Endodermal cell (in vitro differentiated cells): ENCODE results near the gene NFAM1. TPM values are rescaled to one million over a fixed set of nuclear protein-coding genes. Genes with fewer than 3 reads are reported as not detected.

Experiments used
- DNase-seq: peaks from one replicate; pipeline ENCODE4 v3.0.0-alpha.2; 2017
- H3K27ac ChIP-seq: 2 replicates; pipeline ENCODE4 v1.5.1; 2013; ENCODE audit warnings: mild to moderate bottlenecking, low read depth, low read length, moderate library complexity
- H3K27me3 ChIP-seq: 2 replicates; pipeline ENCODE4 v1.6.1; 2013; ENCODE audit warnings: mild to moderate bottlenecking, low read length, moderate library complexity; ENCODE audit not compliant: insufficient read depth, control insufficient read depth, poor library complexity, severe bottlenecking
- H3K36me3 ChIP-seq: 2 replicates; pipeline ENCODE4 v1.7.0; 2013; ENCODE audit warnings: mild to moderate bottlenecking, low read length, moderate library complexity; ENCODE audit not compliant: control insufficient read depth, insufficient read depth
- H3K4me1 ChIP-seq: one replicate; pipeline ENCODE4 v1.7.0; 2013; ENCODE audit warnings: low read length; ENCODE audit not compliant: control insufficient read depth, insufficient read depth
- H3K4me3 ChIP-seq: 2 replicates; pipeline ENCODE4 v1.5.1; 2013; ENCODE audit warnings: mild to moderate bottlenecking, low read length, moderate library complexity
- H3K9ac ChIP-seq: 2 replicates; pipeline ENCODE4 v1.6.1; 2013; ENCODE audit warnings: mild to moderate bottlenecking, low read length, moderate library complexity; ENCODE audit not compliant: poor library complexity, severe bottlenecking; ENCODE audit errors: extremely low read depth
- H3K9me3 ChIP-seq: 2 replicates; pipeline ENCODE4 v1.6.1; 2013; ENCODE audit warnings: mild to moderate bottlenecking, low read length, moderate library complexity; ENCODE audit not compliant: control insufficient read depth
- H3K27ac Mint-ChIP-seq: 2 replicates; pipeline ENCODE4 v1.8.0; 2020; ENCODE audit warnings: mixed read lengths
- H3K27me3 Mint-ChIP-seq: 2 replicates; pipeline ENCODE4 v1.8.0; 2021; ENCODE audit warnings: mild to moderate bottlenecking, mixed read lengths; ENCODE audit not compliant: insufficient read depth
- H3K36me3 Mint-ChIP-seq: 2 replicates; pipeline ENCODE4 v1.8.0; 2020; ENCODE audit warnings: low read depth, mixed read lengths
- H3K4me1 Mint-ChIP-seq: 2 replicates; pipeline ENCODE4 v1.8.0; 2020; ENCODE audit warnings: mixed read lengths
- H3K4me3 Mint-ChIP-seq: 2 replicates; pipeline ENCODE4 v1.8.0; 2020; ENCODE audit warnings: mild to moderate bottlenecking, moderate library complexity, mixed read lengths
- H3K9me3 Mint-ChIP-seq: 2 replicates; pipeline ENCODE4 v1.8.0; 2020; ENCODE audit warnings: mild to moderate bottlenecking, mixed read lengths
- CTCF ChIP-seq: fragments of 200-600 bp; sonication (generic); conservative IDR thresholded peaks from 2 replicates; pipeline ENCODE4 v1.5.0; 2021; ENCODE audit warnings: antibody characterized with exemption, mild to moderate bottlenecking
- WGBS, 2 experiments: methylation state at CpG; one replicate each; pipeline versions ENCODE4 v1.1.5 to v1.1.7; 2013; ENCODE audit warnings: missing lambda C conversion rate in 2 of 2, mixed read lengths in 1 of 2; ENCODE audit not compliant: insufficient coverage in 1 of 2, insufficient read length in 1 of 2; 5-methylcytosine and 5-hydroxymethylcytosine counted together
- total RNA-seq, 2 donors: library from RNA; stranded (reverse); fragmentation: NEBNext Ultra II Directional in 1 of 2; extraction: Animal tissue kit (Norgen Biotek cat#: 25700) in 1 of 2; gene quantifications; 2 replicates in 1 of 2; 3 replicates in 1 of 2; pipeline ENCODE4 v1.2.1, GENCODE V29; 2021

The NFAM1 gene
- total RNA-seq, 2 donors from 2014 or later, result 0.92 to 1.1 TPM

- H3K4me3 Mint-ChIP-seq, result no peak overlapping the region
- Histone ChIP-seq H3K4me3 (no peak overlapping the region), H3K4me1 (no peaks in the 10 kb centered on the region), H3K36me3 (no peaks in the 10 kb centered on the region), H3K9ac (no peak overlapping the region), H3K27me3 (no peaks in the 10 kb centered on the region), H3K27ac (no peak overlapping the region), H3K9me3 (no peaks in the 10 kb centered on the region)
- H3K9me3 Mint-ChIP-seq, result no peaks in the 10 kb centered on the region
- DNase-seq, result no peak
- H3K36me3 Mint-ChIP-seq, result no peaks in the 10 kb centered on the region
- TF ChIP-seq CTCF, result no peak
- H3K27me3 Mint-ChIP-seq, result no peaks in the 10 kb centered on the region
- H3K4me1 Mint-ChIP-seq, result peaks cover 13% of the 10 kb centered on the region
- WGBS, 2 experiments, result 88 to 92% methylated on average over 9 to 15 of the region's 15 CpGs
- H3K27ac Mint-ChIP-seq, result no peak overlapping the region
Measured at GRCh38 chr22:42397332-42398249, 34.6 kb downstream of the NFAM1 start.

- no peak for DNase-seq
- Histone ChIP-seq H3K9me3 (no peaks in the 10 kb centered on the region), H3K36me3 (no peaks in the 10 kb centered on the region), H3K4me3 (no peak overlapping the region), H3K27me3 (no peaks in the 10 kb centered on the region), H3K9ac (no peak overlapping the region), H3K27ac (no peak overlapping the region), H3K4me1 (no peaks in the 10 kb centered on the region)
- Mint-ChIP-seq H3K9me3 (no peaks in the 10 kb centered on the region), H3K27me3 (peaks cover 3% of the 10 kb centered on the region), H3K4me3 (no peak overlapping the region), H3K4me1 (peaks cover 13% of the 10 kb centered on the region), H3K27ac (no peak overlapping the region), H3K36me3 (no peaks in the 10 kb centered on the region)
- peak; percentile 51 for TF ChIP-seq CTCF
- WGBS, 2 experiments, result 87 to 91% methylated on average over 20 to 24 of the region's 24 CpGs
Measured at GRCh38 chr22:42396621-42397331, 35.4 kb downstream of the NFAM1 start.

- no peaks in the 10 kb centered on the region for H3K9me3 ChIP-seq
- Mint-ChIP-seq H3K4me3 (no peak overlapping the region), H3K27ac (no peak overlapping the region), H3K27me3 (peaks cover 12% of the 10 kb centered on the region), H3K4me1 (no peaks in the 10 kb centered on the region), H3K9me3 (no peaks in the 10 kb centered on the region), H3K36me3 (no peaks in the 10 kb centered on the region)
- WGBS, 2 experiments, result 82 to 92% methylated on average over 5 to 7 of the region's 7 CpGs
- no peaks in the 10 kb centered on the region for H3K4me1 ChIP-seq
- no peaks in the 10 kb centered on the region for H3K36me3 ChIP-seq
- H3K27ac ChIP-seq, result peak overlapping the region; percentile 94
- TF ChIP-seq CTCF, result no peak
- H3K9ac ChIP-seq, result no peak overlapping the region
- DNase-seq, result no peak
- no peaks in the 10 kb centered on the region for H3K27me3 ChIP-seq
- no peak overlapping the region for H3K4me3 ChIP-seq
Measured at GRCh38 chr22:42389143-42389542, 43.1 kb downstream of the NFAM1 start.
